ENCODE measurements around the gene DEAF1. TPM values are rescaled to one million over a fixed set of nuclear protein-coding genes. Genes with fewer than 3 reads are reported as not detected.
A peak's percentile ranks its signal among the peaks of the same experiment; 100 is the strongest.

Gene DEAF1
- total and polyA plus RNA-seq, 2 of the 13 experiments (the other 11 are each of a cell fraction or from before 2014, with no cell fraction given), result 22.3 to 29.6 TPM

DNA sequence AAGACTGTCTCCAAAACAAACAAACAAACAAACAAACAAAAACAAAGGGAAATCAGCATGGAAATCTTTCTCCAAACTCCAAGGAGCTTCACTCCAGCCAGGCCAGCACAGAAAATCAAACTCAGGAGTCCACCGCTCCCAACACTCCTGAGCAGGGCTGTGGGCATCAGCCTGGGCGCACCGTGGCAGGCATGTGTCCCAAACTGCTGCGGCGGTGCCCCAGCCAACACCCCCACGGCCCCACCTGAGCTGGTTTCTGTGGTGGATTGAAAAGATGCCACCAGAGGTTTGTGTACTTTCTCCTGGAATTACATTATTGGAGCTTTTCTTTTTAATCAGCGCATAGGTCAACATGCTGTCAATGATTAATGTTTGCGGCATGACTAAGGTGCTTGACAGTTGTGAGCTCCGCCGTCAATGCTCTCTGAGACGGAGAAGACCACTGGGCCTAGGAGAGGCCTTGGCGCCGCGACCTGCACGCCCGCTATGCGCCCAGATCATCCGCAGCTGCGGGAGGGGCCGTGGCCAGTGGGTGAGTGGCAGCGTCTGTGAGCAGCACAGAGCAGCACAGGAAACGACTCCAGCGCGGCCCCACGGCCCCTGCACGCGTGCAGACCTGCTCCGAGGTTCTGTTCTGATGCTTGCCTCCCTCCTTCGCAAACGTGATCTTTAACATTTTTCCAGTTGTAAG is 39.8 kb downstream of the DEAF1 start:
- Histone ChIP-seq H3K27ac (ENCODE audit: extremely low read length, insufficient read depth, low read length) (peak overlapping the region; percentile 78), H3K4me1 (ENCODE audit: insufficient read depth, low read length) (peaks cover 47% of the 10 kb centered on the region), H3K27me3 (ENCODE audit: control insufficient read depth in 1 of 2, insufficient read depth in 2 of 2, low read length in 2 of 2) (no peaks in the 10 kb centered on the region), H3K79me2 (ENCODE audit: insufficient read depth, low read length) (no peaks in the 10 kb centered on the region), H4K20me1 (ENCODE audit: insufficient read depth, low read length) (peaks cover 13% of the 10 kb centered on the region; the same call in 1 of the 2 replicates), H3K9me3 (ENCODE audit: low read length) (no peaks in the 10 kb centered on the region), H3K36me3 (replicated peaks in 1 of 2; ENCODE audit: control insufficient read depth in 1 of 2, insufficient read depth in 2 of 2, low read length in 2 of 2) (peaks cover 12 to 29% of the 10 kb centered on the region in 2 experiments; a peak in 4 of 5 replicates), H3K4me3 (replicated peaks in 1 of 3; ENCODE audit: insufficient read depth in 1 of 3, low read depth in 2 of 3, low read length in 3 of 3) (peak overlapping the region in 1 of 3 experiments; percentile 39; a peak in 1 of 6 replicates), H2AFZ (ENCODE audit: low read length) (no peak overlapping the region), H3K9ac (ENCODE audit: insufficient read depth, low read depth, low read length) (peak overlapping the region; percentile 23; the same call in 1 of the 2 replicates), H3K4me2 (ENCODE audit: low read depth, low read length) (peak overlapping the region; percentile 69)
- DNase-seq (ENCODE audit: low spot score) (peak; percentile 90), FAIRE-seq (peak; percentile 86), ATAC-seq (peak; percentile 92)
- 12% methylated on average over 12 of the region's 30 CpGs for WGBS (ENCODE audit: low lambda C conversion rate)
- ChIA-PET CTCF (ENCODE audit: low intra/inter-chr PET ratio, low total read pairs) (no interaction called here), POLR2A (interaction anchor here (0.7 to 2.0 kb wide), 15 partner anchors 14 to 164 kb away, joined by 3 to 9 read pairs (median 4); partner anchors contain the start of genes DEAF1, GATD1, PHRF1 and PIDD1)
- in situ Hi-C loops (cut with HindIII; ENCODE audit: extremely low pct_ligation_motif_present, low pct_unique_long_range_greater_than_20kb) (loop anchor here (5.0 kb wide), 1 partner anchor 72 kb away; no protein-coding TSS in a partner anchor), intact Hi-C loops (cut with micrococcal nuclease; ENCODE audit: unreplicated experiment) (loop anchor here (10.0 kb wide), 1 partner anchor 50 kb away; the partner anchor contains the start of gene EPS8L2)
- BruUV-seq (replicated peaks), result no TSS peak
- TF ChIP-seq ZNF12 (CRISPR knock-in tag; IDR thresholded peaks at IDR 0.05), result 0 out of 2 replicates have a peak, but pooled peaks have one; percentile 36
- no peak for TF ChIP-seq JUND (CRISPR knock-in tag; IDR thresholded peaks at IDR 0.05)
- TF ChIP-seq POLR2G (IDR thresholded peaks at IDR 0.05; ENCODE audit: low read depth, low read length), result no peak; the same call in 1 of the 2 replicates
- TF ChIP-seq, protein P1, sequence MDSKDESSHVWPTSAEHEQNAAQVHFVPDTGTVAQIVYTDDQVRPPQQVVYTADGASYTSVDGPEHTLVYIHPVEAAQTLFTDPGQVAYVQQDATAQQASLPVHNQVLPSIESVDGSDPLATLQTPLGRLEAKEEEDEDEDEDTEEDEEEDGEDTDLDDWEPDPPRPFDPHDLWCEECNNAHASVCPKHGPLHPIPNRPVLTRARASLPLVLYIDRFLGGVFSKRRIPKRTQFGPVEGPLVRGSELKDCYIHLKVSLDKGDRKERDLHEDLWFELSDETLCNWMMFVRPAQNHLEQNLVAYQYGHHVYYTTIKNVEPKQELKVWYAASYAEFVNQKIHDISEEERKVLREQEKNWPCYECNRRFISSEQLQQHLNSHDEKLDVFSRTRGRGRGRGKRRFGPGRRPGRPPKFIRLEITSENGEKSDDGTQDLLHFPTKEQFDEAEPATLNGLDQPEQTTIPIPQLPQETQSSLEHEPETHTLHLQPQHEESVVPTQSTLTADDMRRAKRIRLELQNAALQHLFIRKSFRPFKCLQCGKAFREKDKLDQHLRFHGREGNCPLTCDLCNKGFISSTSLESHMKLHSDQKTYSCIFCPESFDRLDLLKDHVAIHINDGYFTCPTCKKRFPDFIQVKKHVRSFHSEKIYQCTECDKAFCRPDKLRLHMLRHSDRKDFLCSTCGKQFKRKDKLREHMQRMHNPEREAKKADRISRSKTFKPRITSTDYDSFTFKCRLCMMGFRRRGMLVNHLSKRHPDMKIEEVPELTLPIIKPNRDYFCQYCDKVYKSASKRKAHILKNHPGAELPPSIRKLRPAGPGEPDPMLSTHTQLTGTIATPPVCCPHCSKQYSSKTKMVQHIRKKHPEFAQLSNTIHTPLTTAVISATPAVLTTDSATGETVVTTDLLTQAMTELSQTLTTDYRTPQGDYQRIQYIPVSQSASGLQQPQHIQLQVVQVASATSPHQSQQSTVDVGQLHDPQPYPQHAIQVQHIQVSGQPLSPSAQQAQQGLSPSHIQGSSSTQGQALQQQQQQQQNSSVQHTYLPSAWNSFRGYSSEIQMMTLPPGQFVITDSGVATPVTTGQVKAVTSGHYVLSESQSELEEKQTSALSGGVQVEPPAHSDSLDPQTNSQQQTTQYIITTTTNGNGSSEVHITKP (CRISPR knock-in tag; IDR thresholded peaks at IDR 0.05; ENCODE audit: low read depth), result peak; percentile 51; the same call in 1 of the 2 replicates
- no peak for TF ChIP-seq NFYB (CRISPR knock-in tag; IDR thresholded peaks at IDR 0.05)
- peak; percentile 58; the same call in 1 of the 2 replicates for TF ChIP-seq HDAC2 (CRISPR knock-in tag; IDR thresholded peaks at IDR 0.05)
- TF ChIP-seq, protein P2, sequence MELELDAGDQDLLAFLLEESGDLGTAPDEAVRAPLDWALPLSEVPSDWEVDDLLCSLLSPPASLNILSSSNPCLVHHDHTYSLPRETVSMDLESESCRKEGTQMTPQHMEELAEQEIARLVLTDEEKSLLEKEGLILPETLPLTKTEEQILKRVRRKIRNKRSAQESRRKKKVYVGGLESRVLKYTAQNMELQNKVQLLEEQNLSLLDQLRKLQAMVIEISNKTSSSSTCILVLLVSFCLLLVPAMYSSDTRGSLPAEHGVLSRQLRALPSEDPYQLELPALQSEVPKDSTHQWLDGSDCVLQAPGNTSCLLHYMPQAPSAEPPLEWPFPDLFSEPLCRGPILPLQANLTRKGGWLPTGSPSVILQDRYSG (CRISPR knock-in tag; IDR thresholded peaks at IDR 0.05), result no peak
- TF ChIP-seq, protein P3, sequence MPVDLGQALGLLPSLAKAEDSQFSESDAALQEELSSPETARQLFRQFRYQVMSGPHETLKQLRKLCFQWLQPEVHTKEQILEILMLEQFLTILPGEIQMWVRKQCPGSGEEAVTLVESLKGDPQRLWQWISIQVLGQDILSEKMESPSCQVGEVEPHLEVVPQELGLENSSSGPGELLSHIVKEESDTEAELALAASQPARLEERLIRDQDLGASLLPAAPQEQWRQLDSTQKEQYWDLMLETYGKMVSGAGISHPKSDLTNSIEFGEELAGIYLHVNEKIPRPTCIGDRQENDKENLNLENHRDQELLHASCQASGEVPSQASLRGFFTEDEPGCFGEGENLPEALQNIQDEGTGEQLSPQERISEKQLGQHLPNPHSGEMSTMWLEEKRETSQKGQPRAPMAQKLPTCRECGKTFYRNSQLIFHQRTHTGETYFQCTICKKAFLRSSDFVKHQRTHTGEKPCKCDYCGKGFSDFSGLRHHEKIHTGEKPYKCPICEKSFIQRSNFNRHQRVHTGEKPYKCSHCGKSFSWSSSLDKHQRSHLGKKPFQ (CRISPR knock-in tag; IDR thresholded peaks at IDR 0.05; ENCODE audit: insufficient replicate concordance), result no peak
- no peak for TF ChIP-seq NAIF1 (CRISPR knock-in tag; IDR thresholded peaks at IDR 0.05; ENCODE audit: borderline replicate concordance)
- TF ChIP-seq, protein P4, sequence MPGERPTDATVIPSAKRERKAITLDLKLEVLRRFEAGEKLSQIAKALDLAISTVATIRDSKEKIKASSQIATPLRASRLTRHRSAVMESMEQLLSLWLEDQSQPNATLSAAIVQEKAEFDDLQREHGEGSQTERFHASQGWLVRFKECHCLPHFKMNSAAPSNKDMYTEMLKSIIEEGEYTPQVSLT (CRISPR knock-in tag; IDR thresholded peaks at IDR 0.05; ENCODE audit: borderline replicate concordance, low read depth), result no peak
- no peak for TF ChIP-seq ZNF296 (CRISPR knock-in tag; conservative IDR thresholded peaks at IDR 0.05)
- TF ChIP-seq ZFP90 (CRISPR knock-in tag; IDR thresholded peaks at IDR 0.05; ENCODE audit: borderline replicate concordance), result no peak
- TF ChIP-seq ZNF546 (CRISPR knock-in tag; conservative IDR thresholded peaks at IDR 0.05), result no peak
- 0 out of 2 replicates have a peak, but pooled peaks have one; percentile 17 for TF ChIP-seq HMG20A (CRISPR knock-in tag; IDR thresholded peaks at IDR 0.05; ENCODE audit: borderline replicate concordance)
- TF ChIP-seq, protein P5, sequence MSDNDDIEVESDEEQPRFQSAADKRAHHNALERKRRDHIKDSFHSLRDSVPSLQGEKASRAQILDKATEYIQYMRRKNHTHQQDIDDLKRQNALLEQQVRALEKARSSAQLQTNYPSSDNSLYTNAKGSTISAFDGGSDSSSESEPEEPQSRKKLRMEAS (IDR thresholded peaks at IDR 0.05), result peak; percentile 56; the same call in 1 of the 2 replicates
- no peak for TF ChIP-seq WIZ (CRISPR knock-in tag; IDR thresholded peaks at IDR 0.05)
